HG03521 (cell line): Measurements from ENCODE around the gene DVL2.

Experiments used
- ATAC-seq: cut with Tn5 transposase; IDR thresholded peaks from one replicate; pipeline ENCODE4 v1.9.1; 2021; ENCODE audit warnings: mild to moderate bottlenecking, moderate library complexity; ENCODE audit not compliant: unreplicated experiment

Gene DVL2

GRCh38 chr17:7176107-7176840, 58.0 kb downstream of the DVL2 start:
- ATAC-seq, result no peak
